K562 (cell line): ENCODE data around the gene PPP2R2B. TPM values are rescaled to one million over a fixed set of nuclear protein-coding genes. Genes with fewer than 3 reads are reported as not detected.
A peak's percentile ranks its signal among the peaks of the same experiment; 100 is the strongest.

ENCODE experiments used
- ATAC-seq: fragments of 200-7000 bp; cut with Tn5 transposase; 3 replicates; pipeline ENCODE4 v1.9.1; 2020; ENCODE audit warnings: moderate library complexity
- BruUV-seq: library from RNA; stranded (reverse); fragments of 400-500 nt; replicated peaks from 2 replicates; lab custom pipeline; 2021; lab: Mats Ljungman, UMichigan
- CTCF ChIA-PET: fragments of 300-600 bp; formaldehyde crosslinking; extraction: SDS; loops from one replicate; lab custom pipeline; 2021; ENCODE audit warnings: low intra/inter-chr PET ratio; lab: Yijun Ruan, JAX
- POLR2A ChIA-PET: fragments of 300-600, 350-650 bp; sonication (Branson Sonifier 250); formaldehyde crosslinking; extraction: SDS; loops from one replicate; lab custom pipeline; 2021; ENCODE audit warnings: antibody characterized with exemption, inconsistent platforms; lab: Yijun Ruan, JAX
- DNase-seq, 4 experiments: peaks; one replicate each; pipeline versions ENCODE4 v3.0.0 to v3.0.0-alpha.2; 2011 to 2018; ENCODE audit warnings: low spot score in 3 of 4, mixed read lengths in 3 of 4; ENCODE audit errors: extremely low read depth in 1 of 4
- FAIRE-seq: peaks from 2 replicates; lab custom pipeline; 2011; peaks lifted over from hg19 to GRCh38; lab: Jason Lieb, UNC
- H2AFZ ChIP-seq: 2 replicates; pipeline ENCODE4 v1.6.0; 2011; ENCODE audit warnings: low read depth, low read length, control low read depth, inconsistent platforms
- H3K27ac ChIP-seq: fragments of 200-600 bp; 3 replicates; pipeline ENCODE4 v1.8.0; 2011; ENCODE audit warnings: low read depth, mild to moderate bottlenecking, control low read depth, inconsistent platforms, low read length, moderate library complexity, mixed read lengths; ENCODE audit errors: extremely low read depth
- H3K27me3 ChIP-seq, 2 experiments: fragments of 300-600 bp in 1 of 2; 2 replicates in 1 of 2; 3 replicates in 1 of 2; pipeline versions ENCODE4 v1.6.0 to v1.8.0; 2011; ENCODE audit warnings: inconsistent platforms in 2 of 2, low read length in 2 of 2, mild to moderate bottlenecking in 1 of 2, mixed read lengths in 1 of 2, moderate library complexity in 1 of 2; ENCODE audit not compliant: control insufficient read depth in 2 of 2, insufficient read depth in 2 of 2
- H3K36me3 ChIP-seq: fragments of 300-600 bp; 3 replicates; pipeline ENCODE4 v1.8.0; 2011; ENCODE audit warnings: mild to moderate bottlenecking, low read length, inconsistent platforms; ENCODE audit not compliant: control insufficient read depth, insufficient read depth
- H3K4me1 ChIP-seq, 2 experiments: fragments of 200-600 bp in 1 of 2; replicated peaks in 1 of 2; 2 replicates in 1 of 2; 3 replicates in 1 of 2; pipeline versions ENCODE4 v1.5.1 to v1.8.0; 2011; ENCODE audit warnings: inconsistent platforms in 2 of 2, low read length in 2 of 2, mild to moderate bottlenecking in 1 of 2, mixed read lengths in 1 of 2, moderate library complexity in 1 of 2; ENCODE audit not compliant: control insufficient read depth in 2 of 2, insufficient read depth in 2 of 2
- H3K4me2 ChIP-seq: 2 replicates; pipeline ENCODE4 v1.6.1; 2011; ENCODE audit warnings: low read length, control low read depth, inconsistent platforms, mixed read lengths; ENCODE audit not compliant: insufficient read depth
- H3K4me3 ChIP-seq: fragments of 200-600 bp; sonication (generic), shearing (Covaris generic); 2 replicates; pipeline ENCODE4 v1.5.1; 2016; ENCODE audit warnings: control low read depth, inconsistent platforms
- H3K79me2 ChIP-seq: fragments of 200-600 bp; 3 replicates; pipeline ENCODE4 v1.8.0; 2011; ENCODE audit warnings: low read length, inconsistent platforms; ENCODE audit not compliant: control insufficient read depth, insufficient read depth
- H3K9ac ChIP-seq, 2 experiments: 2 replicates each; pipeline versions ENCODE4 v1.6.0 to v1.6.1; 2011; ENCODE audit warnings: low read depth in 2 of 2, low read length in 2 of 2, control low read depth in 1 of 2, inconsistent platforms in 1 of 2, mild to moderate bottlenecking in 1 of 2, mixed read lengths in 1 of 2; ENCODE audit not compliant: insufficient read depth in 1 of 2
- H3K9me1 ChIP-seq: one replicate; pipeline ENCODE4 v1.6.0; 2011; ENCODE audit warnings: inconsistent platforms, mild to moderate bottlenecking, low read length, moderate library complexity; ENCODE audit not compliant: control insufficient read depth, insufficient read depth
- H3K9me3 ChIP-seq: replicated peaks from 2 replicates; pipeline ENCODE4 v1.5.1; 2011; ENCODE audit warnings: low read depth, low read length, inconsistent platforms; ENCODE audit not compliant: control insufficient read depth, insufficient read depth
- H4K20me1 ChIP-seq: replicated peaks from 2 replicates; pipeline ENCODE4 v1.6.1; 2011; ENCODE audit warnings: low read length, inconsistent platforms, mixed read lengths; ENCODE audit not compliant: control insufficient read depth, insufficient read depth
- CTCF ChIP-seq, 3 experiments: IDR thresholded peaks in 2 of 3; conservative IDR thresholded peaks in 1 of 3; 2 replicates each; pipeline ENCODE4 v1.5.1; 2011 to 2012; ENCODE audit warnings: low read length in 3 of 3, mild to moderate bottlenecking in 3 of 3, control low read depth in 2 of 3, improper control_type of control experiment in 1 of 3, inconsistent platforms in 1 of 3, low read depth in 1 of 3, mixed read lengths in 1 of 3, moderate library complexity in 1 of 3; ENCODE audit not compliant: insufficient read depth in 2 of 3
- WGBS: fragments of 100-300 bp; shearing (Covaris generic); methylation state at CpG from one replicate; pipeline ENCODE4 v1.1.6; 2016; ENCODE audit warnings: low coverage, mixed read lengths; ENCODE audit not compliant: insufficient coverage; ENCODE audit errors: missing lambda C conversion rate; 5-methylcytosine and 5-hydroxymethylcytosine counted together
- in situ Hi-C: fragments of 300-500 bp; cut with MboI; formaldehyde crosslinking; loops from 4 replicates; pipeline ENCODE4 v1.15.0; 2018; ENCODE audit warnings: inconsistent platforms, mixed read lengths
- intact Hi-C: fragments of 100-400 bp; cut with micrococcal nuclease; formaldehyde crosslinking; loops from 2 replicates; pipeline ENCODE4 v1.14.2; 2022
- polyA plus RNA-seq, 8 experiments: library from polyadenylated mRNA; depleted of rRNA in 4 of 8; stranded (reverse) in 5 of 8; unstranded in 3 of 8; fragments of >200 nt; fragmentation: Nextera tagmentation in 2 of 8; fragmentation: Illumina TruSeq in 1 of 8; extraction: Ambion mirVana in 2 of 8; extraction: Trizol in 1 of 8; gene quantifications; 2 replicates each; pipeline versions ENCODE4 v1.2.1 to v1.2.3, GENCODE V29; 2011 to 2014; ENCODE audit warnings: inconsistent platforms in 1 of 8, missing spikeins in 1 of 8
- total RNA-seq, 7 experiments: library from RNA; depleted of rRNA in 6 of 7; stranded (reverse); fragments of >200 nt in 6 of 7; fragmentation: Illumina TruSeq in 2 of 7; extraction: Trizol in 2 of 7; gene quantifications; 2 replicates each; pipeline versions ENCODE4 v1.2.1 to v1.2.3, GENCODE V29; 2011 to 2021; ENCODE audit warnings: low replicate concordance in 1 of 7
- TF ChIP-seq, protein P1 (sequence below): fragments of 250-450 bp; sonication (Bioruptor Pico); IDR thresholded peaks from 2 replicates; pipeline ENCODE4 v1.5.1; 2021; ENCODE audit warnings: mild to moderate bottlenecking

PPP2R2B gene
- total and polyA plus RNA-seq, 9 of the 15 experiments (the other 6 are each of a cell fraction or from before 2014, with no cell fraction given), result not detected

DNA sequence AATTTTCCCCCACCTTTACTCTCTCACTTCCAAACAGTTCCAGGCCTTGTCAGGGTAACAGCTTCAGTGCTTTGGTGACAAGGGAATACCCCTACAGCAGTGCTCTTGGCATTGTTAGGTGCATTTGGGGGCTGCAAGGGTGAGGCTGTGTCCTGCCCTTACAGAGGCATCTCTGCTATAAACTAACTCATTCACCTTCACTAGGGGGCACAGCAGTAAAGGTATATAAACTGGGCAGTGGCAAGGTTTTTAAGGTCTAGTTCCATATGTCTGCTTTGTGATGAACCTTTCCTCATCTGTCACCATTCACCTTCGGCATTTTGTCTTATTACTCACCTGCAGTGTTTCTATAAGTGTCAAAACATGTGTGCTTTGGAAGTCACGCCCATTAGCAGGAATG is 283.5 kb downstream of the PPP2R2B start:
- Histone ChIP-seq H3K27me3 (no peaks in the 10 kb centered on the region), H3K36me3 (no peaks in the 10 kb centered on the region), H3K27ac (no peak overlapping the region), H3K4me1 (no peaks in the 10 kb centered on the region), H3K79me2 (no peaks in the 10 kb centered on the region), H4K20me1 (no peaks in the 10 kb centered on the region), H2AFZ (no peak overlapping the region), H3K9me1 (no peaks in the 10 kb centered on the region), H3K9me3 (no peaks in the 10 kb centered on the region), H3K4me2 (no peak overlapping the region), H3K4me3 (no peak overlapping the region), H3K9ac (no peak overlapping the region)
- BruUV-seq, result no TSS peak
- DNase-seq (no peak), FAIRE-seq (no peak), ATAC-seq (no peak)
- intact Hi-C loops (no loop called here), in situ Hi-C loops (no loop called here)
- ChIA-PET CTCF (no interaction called here), POLR2A (no interaction called here)
- WGBS, result 0% methylated on average over 2 of the region's 2 CpGs
- TF ChIP-seq, protein P1, sequence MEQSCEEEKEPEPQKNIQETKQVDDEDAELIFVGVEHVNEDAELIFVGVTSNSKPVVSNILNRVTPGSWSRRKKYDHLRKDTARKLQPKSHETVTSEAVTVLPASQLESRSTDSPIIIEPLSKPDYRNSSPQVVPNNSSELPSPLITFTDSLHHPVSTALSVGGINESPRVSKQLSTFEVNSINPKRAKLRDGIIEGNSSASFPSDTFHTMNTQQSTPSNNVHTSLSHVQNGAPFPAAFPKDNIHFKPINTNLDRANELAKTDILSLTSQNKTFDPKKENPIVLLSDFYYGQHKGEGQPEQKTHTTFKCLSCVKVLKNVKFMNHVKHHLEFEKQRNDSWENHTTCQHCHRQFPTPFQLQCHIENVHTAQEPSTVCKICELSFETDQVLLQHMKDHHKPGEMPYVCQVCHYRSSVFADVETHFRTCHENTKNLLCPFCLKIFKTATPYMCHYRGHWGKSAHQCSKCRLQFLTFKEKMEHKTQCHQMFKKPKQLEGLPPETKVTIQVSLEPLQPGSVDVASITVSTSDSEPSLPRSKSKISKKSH, result no peak
- TF ChIP-seq CTCF (IDR thresholded peaks at IDR 0.05 in 2 of 3, conservative IDR thresholded peaks at IDR 0.05 in 1 of 3; ENCODE audit: insufficient read depth in 2 of 3, low read depth in 1 of 3, low read length in 3 of 3), result peak in 1 of 3 experiments; percentile 14; a peak in 1 of 6 replicates
